Upper lobe of right lung (tissue), 1 donor: ENCODE results near the gene RPS15. TPM values are rescaled to one million over a fixed set of nuclear protein-coding genes. Genes with fewer than 3 reads are reported as not detected.

ENCODE experiments used
- ATAC-seq: fragments of 200-7000 bp; cut with Tn5 transposase; one replicate; pipeline ENCODE4 v1.9.1; 2020; ENCODE audit warnings: mild to moderate bottlenecking, moderate library complexity
- DNase-seq: peaks from one replicate; pipeline ENCODE4 v3.0.0-alpha.2; 2020
- H3K27ac ChIP-seq: fragments of 200-600 bp; one replicate; pipeline ENCODE4 v1.8.0; 2022
- H3K27me3 ChIP-seq: fragments of 200-600 bp; one replicate; pipeline ENCODE4 v1.8.0; 2022; ENCODE audit warnings: mild to moderate bottlenecking
- H3K36me3 ChIP-seq: fragments of 200-600 bp; one replicate; pipeline ENCODE4 v1.8.0; 2022
- H3K4me1 ChIP-seq: fragments of 200-600 bp; one replicate; pipeline ENCODE4 v1.8.0; 2022
- H3K4me3 ChIP-seq: fragments of 200-600 bp; one replicate; pipeline ENCODE4 v1.8.0; 2022; ENCODE audit warnings: mild to moderate bottlenecking
- H3K9me3 ChIP-seq: fragments of 200-600 bp; one replicate; pipeline ENCODE4 v1.8.0; 2022
- intact Hi-C: fragments of 100-400 bp; cut with DNase I; formaldehyde crosslinking; loops from one replicate; pipeline ENCODE4 v1.11.0; 2022
- total RNA-seq: library from RNA; stranded (reverse); fragmentation: NEBNext Ultra II Directional; extraction: Animal tissue kit (Norgen Biotek cat#: 25700); gene quantifications from one replicate; pipeline ENCODE4 v1.2.1, GENCODE V29; 2021
- TF ChIP-seq, protein P1 (sequence below): fragments of 200-600 bp; IDR thresholded peaks from one replicate; pipeline ENCODE4 v1.8.0; 2022; ENCODE audit warnings: antibody characterized with exemption
- donor health status: DM: no; HTN: yes; CAD: no; lungs with severe emphysema.

Gene RPS15
- total RNA-seq, 1 donor from 2014 or later = 841 TPM

DNA sequence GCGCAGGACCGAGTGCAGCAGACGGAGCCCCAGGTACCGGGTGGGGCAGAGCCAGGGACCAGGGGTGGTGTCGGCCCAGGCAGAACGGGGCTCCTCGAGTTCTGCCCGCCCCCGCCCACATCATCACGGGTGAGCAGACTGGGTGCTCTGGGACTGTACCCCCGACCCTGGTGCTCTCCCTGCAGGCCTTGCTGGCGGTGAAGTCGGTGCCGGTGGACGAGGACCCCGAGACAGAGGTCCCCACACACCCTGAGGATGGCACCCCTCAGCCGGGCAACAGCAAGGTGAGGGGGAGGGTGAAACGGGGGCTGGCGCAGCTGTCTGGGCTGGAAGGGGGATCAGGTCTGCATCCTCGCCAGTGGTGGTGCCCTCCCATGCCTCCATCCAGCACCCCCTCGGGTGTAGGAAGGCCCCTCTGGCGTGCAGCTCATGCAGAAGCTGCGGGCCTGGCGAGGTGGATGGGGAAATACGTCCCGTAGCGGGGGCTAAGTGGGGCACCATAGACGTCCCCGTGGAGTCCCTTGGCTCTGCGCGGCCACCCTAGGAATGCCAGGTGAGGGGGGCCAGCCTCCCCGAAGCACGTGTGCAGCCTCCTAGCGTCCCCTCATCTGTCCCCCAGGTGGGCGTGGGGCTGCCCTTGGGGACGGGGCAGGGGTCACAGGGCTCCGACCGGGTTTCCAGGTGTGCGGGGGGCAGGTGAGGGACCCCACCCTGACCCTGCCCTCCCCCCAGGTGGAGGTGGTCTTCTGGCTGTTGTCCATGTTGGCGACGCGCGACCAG, 18.1 kb downstream of the RPS15 start:
- Histone ChIP-seq H3K4me1 (peaks cover 7% of the 10 kb centered on the region), H3K9me3 (no peaks in the 10 kb centered on the region), H3K4me3 (no peak overlapping the region), H3K27me3 (peaks cover 70% of the 10 kb centered on the region), H3K27ac (no peak overlapping the region), H3K36me3 (no peaks in the 10 kb centered on the region)
- no peak for DNase-seq
- no peak for ATAC-seq
- TF ChIP-seq, protein P1, sequence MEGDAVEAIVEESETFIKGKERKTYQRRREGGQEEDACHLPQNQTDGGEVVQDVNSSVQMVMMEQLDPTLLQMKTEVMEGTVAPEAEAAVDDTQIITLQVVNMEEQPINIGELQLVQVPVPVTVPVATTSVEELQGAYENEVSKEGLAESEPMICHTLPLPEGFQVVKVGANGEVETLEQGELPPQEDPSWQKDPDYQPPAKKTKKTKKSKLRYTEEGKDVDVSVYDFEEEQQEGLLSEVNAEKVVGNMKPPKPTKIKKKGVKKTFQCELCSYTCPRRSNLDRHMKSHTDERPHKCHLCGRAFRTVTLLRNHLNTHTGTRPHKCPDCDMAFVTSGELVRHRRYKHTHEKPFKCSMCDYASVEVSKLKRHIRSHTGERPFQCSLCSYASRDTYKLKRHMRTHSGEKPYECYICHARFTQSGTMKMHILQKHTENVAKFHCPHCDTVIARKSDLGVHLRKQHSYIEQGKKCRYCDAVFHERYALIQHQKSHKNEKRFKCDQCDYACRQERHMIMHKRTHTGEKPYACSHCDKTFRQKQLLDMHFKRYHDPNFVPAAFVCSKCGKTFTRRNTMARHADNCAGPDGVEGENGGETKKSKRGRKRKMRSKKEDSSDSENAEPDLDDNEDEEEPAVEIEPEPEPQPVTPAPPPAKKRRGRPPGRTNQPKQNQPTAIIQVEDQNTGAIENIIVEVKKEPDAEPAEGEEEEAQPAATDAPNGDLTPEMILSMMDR = no peak
- intact Hi-C loops = no loop called here

DNA sequence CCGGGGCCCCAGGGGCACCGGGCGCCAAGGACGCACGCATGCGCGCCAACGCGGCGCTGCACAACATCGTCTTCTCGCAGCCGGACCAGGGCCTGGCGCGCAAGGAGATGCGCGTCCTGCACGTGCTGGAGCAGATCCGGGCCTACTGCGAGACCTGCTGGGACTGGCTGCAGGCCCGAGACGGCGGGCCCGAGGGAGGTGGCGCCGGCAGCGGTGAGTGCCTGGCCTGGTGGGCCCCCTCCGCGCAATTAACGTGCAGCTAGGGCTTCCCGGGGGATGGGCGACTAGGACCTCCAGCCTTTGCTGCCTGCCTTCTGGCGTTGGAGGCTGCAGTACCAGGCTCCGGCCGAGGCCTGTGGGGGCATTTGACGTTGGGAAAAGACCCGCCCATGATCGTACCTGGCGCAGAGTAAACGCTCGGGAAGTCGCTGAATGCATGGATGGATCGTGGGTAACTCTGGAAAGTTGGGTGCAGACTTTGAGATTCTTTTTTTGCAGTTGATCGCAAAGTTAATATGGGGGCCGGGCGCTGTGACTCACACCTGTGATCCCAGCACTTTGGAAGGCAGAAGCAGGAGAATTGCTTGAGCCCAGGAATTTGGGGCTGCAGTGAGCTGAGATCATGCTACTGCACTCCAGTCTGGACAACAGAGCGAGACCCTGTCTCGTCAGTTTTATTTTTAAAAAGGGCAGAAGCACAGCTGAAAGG, 19.0 kb downstream of the RPS15 start:
- intact Hi-C loops = no loop called here
- Histone ChIP-seq H3K36me3 (no peaks in the 10 kb centered on the region), H3K4me1 (peaks cover 7% of the 10 kb centered on the region), H3K27me3 (peaks cover 61% of the 10 kb centered on the region), H3K4me3 (no peak overlapping the region), H3K27ac (no peak overlapping the region), H3K9me3 (no peaks in the 10 kb centered on the region)
- ATAC-seq (no peak), DNase-seq (no peak)
- TF ChIP-seq, protein P1 = no peak

DNA sequence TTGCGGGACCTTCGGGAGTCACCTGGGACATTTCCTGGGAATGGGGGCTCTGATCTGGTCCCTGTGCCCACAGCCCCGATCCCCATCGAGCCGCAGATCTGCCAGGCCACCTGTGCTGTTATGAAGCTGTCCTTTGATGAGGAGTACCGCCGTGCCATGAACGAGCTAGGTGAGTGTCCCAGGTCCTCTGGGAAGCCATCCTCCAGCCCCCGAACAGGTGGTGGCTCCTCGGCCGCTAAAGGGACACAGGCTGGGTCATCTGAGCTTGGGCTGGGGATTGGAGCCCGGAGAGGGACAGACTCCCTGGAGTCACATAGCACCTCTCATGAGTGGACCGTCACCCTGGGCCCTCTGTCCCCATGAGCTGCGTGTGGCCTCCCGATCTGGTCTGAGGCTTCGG, 19.7 kb downstream of the RPS15 start:
- H3K27me3 ChIP-seq = peaks cover 54% of the 10 kb centered on the region
- intact Hi-C loops = no loop called here
- no peaks in the 10 kb centered on the region for H3K36me3 ChIP-seq

DNA sequence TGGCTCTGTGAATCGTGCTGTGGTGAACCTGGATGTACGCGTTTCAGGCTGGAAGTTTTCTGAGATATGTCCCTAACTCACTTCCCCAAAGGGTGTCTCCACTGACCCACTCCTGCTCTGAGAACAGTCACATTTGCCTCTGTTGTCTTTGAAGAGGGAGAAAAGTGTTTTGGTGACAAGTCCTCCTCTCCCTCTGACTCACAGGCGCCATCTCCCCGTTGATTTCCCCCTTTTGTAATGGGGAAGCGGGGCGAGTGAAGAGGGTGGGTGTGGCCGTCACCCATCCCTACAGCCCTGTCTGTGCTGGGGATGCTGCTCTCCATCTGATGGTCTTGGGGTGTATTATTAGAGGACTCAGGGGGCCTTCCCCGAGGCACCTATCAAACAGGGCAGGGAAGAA, 21.3 kb downstream of the RPS15 start:
- no peak overlapping the region for H3K4me3 ChIP-seq
- no peaks in the 10 kb centered on the region for H3K9me3 ChIP-seq
- no peak for ATAC-seq
- no peak for DNase-seq
- H3K27me3 ChIP-seq = peaks cover 38% of the 10 kb centered on the region
- no peaks in the 10 kb centered on the region for H3K36me3 ChIP-seq
- H3K4me1 ChIP-seq = peaks cover 7% of the 10 kb centered on the region
- intact Hi-C loops = no loop called here
- TF ChIP-seq, protein P1 = no peak
- no peak overlapping the region for H3K27ac ChIP-seq

More for the DNA sequence above, 19.7 kb downstream of the RPS15 start:
- no peak overlapping the region for H3K4me3 ChIP-seq
- ATAC-seq (no peak), DNase-seq (no peak)
- TF ChIP-seq, protein P1 = no peak
- H3K4me1 ChIP-seq = peaks cover 7% of the 10 kb centered on the region
- no peaks in the 10 kb centered on the region for H3K9me3 ChIP-seq
- H3K27ac ChIP-seq = no peak overlapping the region

DNA sequence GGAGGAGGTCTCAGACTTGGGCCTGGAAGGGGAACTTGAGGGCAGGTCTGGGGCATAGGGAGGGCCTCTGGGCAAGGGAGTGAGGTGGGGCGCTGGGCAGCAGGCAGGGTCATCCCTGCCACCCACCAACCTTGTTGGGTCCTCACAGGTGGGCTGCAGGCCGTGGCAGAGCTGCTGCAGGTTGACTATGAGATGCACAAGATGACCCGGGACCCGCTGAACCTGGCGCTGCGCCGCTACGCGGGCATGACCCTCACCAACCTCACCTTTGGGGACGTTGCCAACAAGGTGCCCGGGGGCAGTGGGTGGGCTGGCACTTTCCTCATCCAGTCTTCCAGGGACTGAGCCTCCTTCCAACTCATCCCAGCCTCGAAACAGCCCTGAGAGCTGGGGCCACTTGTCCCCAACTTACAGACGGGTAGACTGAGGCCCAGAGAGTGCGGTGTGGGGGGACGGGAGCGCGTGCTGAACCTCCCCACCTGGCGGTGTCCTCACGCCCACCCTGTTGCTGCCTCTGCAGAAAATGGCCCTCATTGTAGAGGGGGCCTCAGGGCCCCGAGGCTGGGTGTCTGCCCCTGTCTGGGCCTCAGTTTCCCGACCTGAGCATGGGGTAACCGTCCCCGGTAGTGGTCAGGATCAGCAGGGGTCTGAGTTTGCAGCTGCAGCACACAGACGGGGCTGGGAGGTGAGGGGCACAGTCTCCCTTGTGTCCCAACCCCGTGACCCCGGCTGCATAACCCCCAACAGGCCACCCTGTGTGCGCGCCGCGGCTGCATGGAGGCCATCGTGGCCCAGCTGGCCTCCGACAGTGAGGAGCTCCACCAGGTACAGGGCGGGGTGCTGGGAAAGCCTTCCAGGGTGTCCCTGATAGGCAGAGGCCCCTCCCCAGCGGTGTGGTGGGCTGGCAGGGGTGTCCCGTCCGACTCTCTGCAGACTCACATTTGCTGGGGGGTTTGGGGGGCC, 22.1 kb downstream of the RPS15 start:
- no peak for DNase-seq
- no peaks in the 10 kb centered on the region for H3K9me3 ChIP-seq
- ATAC-seq = no peak
- H3K36me3 ChIP-seq = no peaks in the 10 kb centered on the region
- TF ChIP-seq, protein P1 = no peak
- intact Hi-C loops = no loop called here
- no peak overlapping the region for H3K4me3 ChIP-seq
- peaks cover 34% of the 10 kb centered on the region for H3K27me3 ChIP-seq
- H3K4me1 ChIP-seq = peaks cover 2% of the 10 kb centered on the region
- H3K27ac ChIP-seq = no peak overlapping the region
